CD4-positive, alpha-beta T cell (primary cell): ENCODE data around the gene ZNF91. TPM values are rescaled to one million over a fixed set of nuclear protein-coding genes. Genes with fewer than 3 reads are reported as not detected.

Source experiments
- ATAC-seq: fragments of 200-7000 bp; cut with Tn5 transposase; one replicate; pipeline ENCODE4 v1.10.0; 2022; ENCODE audit warnings: mild to moderate bottlenecking; ENCODE audit not compliant: poor library complexity
- CTCF ChIA-PET: fragments of 350-600 bp; sonication (Branson Sonifier 250); formaldehyde crosslinking; loops from one replicate; lab custom pipeline; 2021; ENCODE audit warnings: antibody characterized with exemption, inconsistent platforms; lab: Charles Lee
- POLR2A ChIA-PET: fragments of 350-600 bp; sonication (Branson Sonifier 250); formaldehyde crosslinking; loops from one replicate; lab custom pipeline; 2021; ENCODE audit warnings: antibody characterized with exemption, inconsistent platforms; lab: Charles Lee
- DNase-seq, 14 experiments: peaks; one replicate each; pipeline ENCODE4 v3.0.0-alpha.2; 2013 to 2020; ENCODE audit warnings: mixed read lengths in 2 of 14
- H3K27ac ChIP-seq, 2 donors: one replicate each; pipeline versions ENCODE4 v1.5.1 to v1.7.0; 2013; ENCODE audit warnings: low read length in 2 of 2, low read depth in 1 of 2, mild to moderate bottlenecking in 1 of 2
- H3K27me3 ChIP-seq, 2 experiments: 1 replicate in 1 of 2; 2 replicates in 1 of 2; pipeline versions ENCODE4 v1.6.1 to v1.7.0; 2013; ENCODE audit warnings: low read length in 2 of 2, control low read depth in 1 of 2, mild to moderate bottlenecking in 1 of 2, moderate library complexity in 1 of 2; ENCODE audit not compliant: insufficient read depth in 2 of 2, control insufficient read depth in 1 of 2
- H3K36me3 ChIP-seq: one replicate; pipeline ENCODE4 v1.6.1; 2013; ENCODE audit warnings: low read length, control low read depth; ENCODE audit not compliant: insufficient read depth
- H3K4me1 ChIP-seq: one replicate; pipeline ENCODE4 v1.6.1; 2013; ENCODE audit warnings: low read length, control low read depth; ENCODE audit not compliant: insufficient read depth
- H3K4me3 ChIP-seq: one replicate; pipeline ENCODE4 v1.5.1; 2013; ENCODE audit warnings: mild to moderate bottlenecking, low read length, moderate library complexity
- H3K9me3 ChIP-seq, 2 experiments: 1 replicate in 1 of 2; 2 replicates in 1 of 2; pipeline versions ENCODE4 v1.6.1 to v1.7.0; 2013; ENCODE audit warnings: low read length in 2 of 2, mild to moderate bottlenecking in 2 of 2, control low read depth in 1 of 2, moderate library complexity in 1 of 2; ENCODE audit not compliant: control insufficient read depth in 1 of 2, insufficient read depth in 1 of 2
- H3K27ac Mint-ChIP-seq: one replicate; pipeline ENCODE4 v1.8.0; 2020; ENCODE audit warnings: mixed read lengths
- H3K27me3 Mint-ChIP-seq: one replicate; pipeline ENCODE4 v1.8.0; 2021; ENCODE audit warnings: mixed read lengths
- H3K36me3 Mint-ChIP-seq: one replicate; pipeline ENCODE4 v1.8.0; 2021; ENCODE audit warnings: low read depth, mixed read lengths
- H3K4me1 Mint-ChIP-seq: one replicate; pipeline ENCODE4 v1.8.0; 2021; ENCODE audit warnings: low read depth, mixed read lengths
- H3K4me3 Mint-ChIP-seq: one replicate; pipeline ENCODE4 v1.8.0; 2020; ENCODE audit warnings: mild to moderate bottlenecking, mixed read lengths
- H3K9me3 Mint-ChIP-seq: one replicate; pipeline ENCODE4 v1.8.0; 2020; ENCODE audit warnings: mixed read lengths
- intact Hi-C, 2 experiments: fragments of 100-400 bp; cut with DNase I in 1 of 2; cut with micrococcal nuclease in 1 of 2; formaldehyde crosslinking; loops; one replicate each; pipeline versions ENCODE4 v1.15.1 to v1.9.0; 2023 to 2025; cut with DNase I, micrococcal nuclease
- total RNA-seq, 174 experiments: library from RNA in 2 of 174; stranded (reverse) in 2 of 174; gene quantifications; one replicate each; pipeline ENCODE4 v1.2.3 and lab custom pipeline; 2021 to 2026
- TF ChIP-seq, protein P1 (sequence below): fragments of 200-600 bp; IDR thresholded peaks from one replicate; pipeline ENCODE4 v1.8.0; 2022; ENCODE audit warnings: antibody characterized with exemption, mild to moderate bottlenecking

Gene ZNF91
- total RNA-seq, 2 experiments from 2014 or later = 95.5 to 99.3 TPM

- ATAC-seq = no peak
- Histone ChIP-seq H3K4me3 (no peak overlapping the region), H3K9me3 (peaks cover 44 to 77% of the 10 kb centered on the region in 2 experiments), H3K27me3 (no peaks in the 10 kb centered on the region), H3K4me1 (peaks cover 2% of the 10 kb centered on the region), H3K36me3 (peaks cover 80% of the 10 kb centered on the region), H3K27ac (no peak overlapping the region)
- ChIA-PET POLR2A (interaction anchor here (0.6 kb wide), 1 partner anchor 1859 kb away, joined by 3 read pairs; no protein-coding TSS in a partner anchor), CTCF (no interaction called here)
- Mint-ChIP-seq H3K4me3 (no peak overlapping the region), H3K27ac (no peak overlapping the region), H3K9me3 (peaks cover 8% of the 10 kb centered on the region), H3K4me1 (peaks cover 39% of the 10 kb centered on the region), H3K27me3 (no peaks in the 10 kb centered on the region), H3K36me3 (peaks cover 97% of the 10 kb centered on the region)
- no peak for DNase-seq
- TF ChIP-seq, protein P1, sequence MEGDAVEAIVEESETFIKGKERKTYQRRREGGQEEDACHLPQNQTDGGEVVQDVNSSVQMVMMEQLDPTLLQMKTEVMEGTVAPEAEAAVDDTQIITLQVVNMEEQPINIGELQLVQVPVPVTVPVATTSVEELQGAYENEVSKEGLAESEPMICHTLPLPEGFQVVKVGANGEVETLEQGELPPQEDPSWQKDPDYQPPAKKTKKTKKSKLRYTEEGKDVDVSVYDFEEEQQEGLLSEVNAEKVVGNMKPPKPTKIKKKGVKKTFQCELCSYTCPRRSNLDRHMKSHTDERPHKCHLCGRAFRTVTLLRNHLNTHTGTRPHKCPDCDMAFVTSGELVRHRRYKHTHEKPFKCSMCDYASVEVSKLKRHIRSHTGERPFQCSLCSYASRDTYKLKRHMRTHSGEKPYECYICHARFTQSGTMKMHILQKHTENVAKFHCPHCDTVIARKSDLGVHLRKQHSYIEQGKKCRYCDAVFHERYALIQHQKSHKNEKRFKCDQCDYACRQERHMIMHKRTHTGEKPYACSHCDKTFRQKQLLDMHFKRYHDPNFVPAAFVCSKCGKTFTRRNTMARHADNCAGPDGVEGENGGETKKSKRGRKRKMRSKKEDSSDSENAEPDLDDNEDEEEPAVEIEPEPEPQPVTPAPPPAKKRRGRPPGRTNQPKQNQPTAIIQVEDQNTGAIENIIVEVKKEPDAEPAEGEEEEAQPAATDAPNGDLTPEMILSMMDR = no peak
- intact Hi-C loops = no loop called here
These were observed 10.4 kb downstream of the ZNF91 start for GRCh38 chr19:23384858-23385257.

- no peak overlapping the region for H3K27ac Mint-ChIP-seq
- ATAC-seq (no peak), DNase-seq (no peak)
- H3K36me3 Mint-ChIP-seq = peaks cover 97% of the 10 kb centered on the region
- Histone ChIP-seq H3K27me3 (no peaks in the 10 kb centered on the region), H3K4me1 (peaks cover 4% of the 10 kb centered on the region), H3K36me3 (peaks cover 80% of the 10 kb centered on the region), H3K4me3 (no peak overlapping the region), H3K27ac (no peak overlapping the region), H3K9me3 (peaks cover 45 to 77% of the 10 kb centered on the region in 2 experiments)
- ChIA-PET CTCF (no interaction called here), POLR2A (interaction anchor here (0.6 to 1.7 kb wide), 2 partner anchors 11 to 1858 kb away, joined by 3 to 4 read pairs; partner anchors contain the start of gene ZNF91)
- TF ChIP-seq, protein P1 = no peak
- H3K27me3 Mint-ChIP-seq = no peaks in the 10 kb centered on the region
- intact Hi-C loops = no loop called here
- H3K9me3 Mint-ChIP-seq = peaks cover 8% of the 10 kb centered on the region
- peaks cover 38% of the 10 kb centered on the region for H3K4me1 Mint-ChIP-seq
- no peak overlapping the region for H3K4me3 Mint-ChIP-seq
These were observed 11.1 kb downstream of the ZNF91 start for GRCh38 chr19:23384166-23384565.

DNA sequence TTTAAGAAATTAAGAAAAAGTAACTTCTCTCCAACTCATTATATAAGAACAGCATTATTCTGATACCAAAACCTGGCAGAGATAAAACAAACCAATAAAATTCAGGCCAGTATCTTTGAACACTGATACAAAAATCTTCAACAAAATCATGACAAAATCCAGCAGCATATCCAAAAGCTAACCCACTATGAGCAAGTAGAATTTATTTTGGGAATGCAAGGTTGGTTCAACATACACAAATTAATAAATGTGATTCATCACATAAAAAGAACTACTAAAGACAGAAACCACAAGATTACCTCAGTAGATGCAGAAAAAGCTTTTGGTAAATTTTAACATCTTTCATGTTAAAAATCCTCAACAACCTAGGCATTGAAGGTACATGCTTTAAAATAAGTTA is 12.3 kb downstream of the ZNF91 start:
- Histone ChIP-seq H3K27me3 (no peaks in the 10 kb centered on the region), H3K36me3 (peaks cover 80% of the 10 kb centered on the region), H3K9me3 (peaks cover 41 to 80% of the 10 kb centered on the region in 2 experiments), H3K4me1 (peaks cover 4% of the 10 kb centered on the region), H3K4me3 (no peak overlapping the region), H3K27ac (no peak overlapping the region)
- intact Hi-C loops = no loop called here
- no peaks in the 10 kb centered on the region for H3K27me3 Mint-ChIP-seq
- CTCF ChIA-PET = no interaction called here
- no peak overlapping the region for H3K27ac Mint-ChIP-seq
- H3K4me3 Mint-ChIP-seq = no peak overlapping the region
- peaks cover 97% of the 10 kb centered on the region for H3K36me3 Mint-ChIP-seq
- ATAC-seq (no peak), DNase-seq (no peak)
- POLR2A ChIA-PET = interaction anchor here (1.7 kb wide), 1 partner anchor 12 kb away, joined by 4 read pairs; the partner anchor contains the start of gene ZNF91
- peaks cover 6% of the 10 kb centered on the region for H3K9me3 Mint-ChIP-seq
- TF ChIP-seq, protein P1 = no peak
- H3K4me1 Mint-ChIP-seq = peaks cover 36% of the 10 kb centered on the region
